Loucy (cell line): ENCODE data around the gene WDR26.

Experiments used
- H2AFZ ChIP-seq: fragments of 200-600 bp; sonication (generic); 2 replicates; pipeline ENCODE4 v1.6.0; 2016; ENCODE audit warnings: antibody characterized with exemption, mild to moderate bottlenecking, low read length, moderate library complexity
- H3F3A ChIP-seq: fragments of 200-600 bp; 2 replicates; pipeline ENCODE4 v1.6.0; 2016; ENCODE audit warnings: antibody characterized with exemption, low read depth, mild to moderate bottlenecking
- H3K27me3 ChIP-seq: fragments of 200-600 bp; sonication (generic); 2 replicates; pipeline ENCODE4 v1.6.1; 2014; ENCODE audit warnings: low read length, mild to moderate bottlenecking; ENCODE audit not compliant: insufficient read depth, poor library complexity, severe bottlenecking
- H3K36me3 ChIP-seq: fragments of 200-600 bp; sonication (generic); 2 replicates; pipeline ENCODE4 v1.6.1; 2016; ENCODE audit warnings: low read length; ENCODE audit not compliant: insufficient read depth
- H3K4me1 ChIP-seq: fragments of 200-600 bp; sonication (generic); 2 replicates; pipeline ENCODE4 v1.5.1; 2014; ENCODE audit warnings: low read length, mild to moderate bottlenecking; ENCODE audit not compliant: insufficient read depth, poor library complexity, severe bottlenecking
- H3K4me2 ChIP-seq: fragments of 200-600 bp; sonication (generic); 2 replicates; pipeline ENCODE4 v1.6.0; 2014; ENCODE audit warnings: antibody characterized with exemption, low read length, low read depth, mild to moderate bottlenecking; ENCODE audit not compliant: poor library complexity, severe bottlenecking
- H3K4me3 ChIP-seq: fragments of 200-600 bp; sonication (generic); 2 replicates; pipeline ENCODE4 v1.5.1; 2014; ENCODE audit warnings: low read length, mild to moderate bottlenecking, mixed read lengths; ENCODE audit not compliant: poor library complexity, severe bottlenecking
- H3K79me2 ChIP-seq: fragments of 200-600 bp; sonication (generic); 2 replicates; pipeline ENCODE4 v1.6.1; 2014; ENCODE audit warnings: low read length; ENCODE audit not compliant: insufficient read depth
- H3K9ac ChIP-seq: fragments of 200-600 bp; sonication (generic); 2 replicates; pipeline ENCODE4 v1.6.0; 2014; ENCODE audit warnings: mild to moderate bottlenecking, low read depth, low read length, moderate library complexity; ENCODE audit not compliant: poor library complexity, severe bottlenecking
- H3K9me2 ChIP-seq: fragments of 200-600 bp; sonication (generic); replicated peaks from 2 replicates; pipeline ENCODE4 v1.6.1; 2016; ENCODE audit warnings: low read depth, low read length, mixed read lengths
- H3K9me3 ChIP-seq: fragments of 200-600 bp; sonication (generic); 2 replicates; pipeline ENCODE4 v1.6.1; 2014; ENCODE audit warnings: mild to moderate bottlenecking, antibody characterized with exemption, low read length, low read depth; ENCODE audit not compliant: insufficient read depth
- H4K20me1 ChIP-seq: fragments of 200-600 bp; sonication (generic); 2 replicates; pipeline ENCODE4 v1.6.0; 2014; ENCODE audit warnings: antibody characterized with exemption, low read length, mild to moderate bottlenecking; ENCODE audit not compliant: insufficient read depth, poor library complexity, severe bottlenecking
- EZH2phosphoT487 ChIP-seq: fragments of 200-600 bp; IDR thresholded peaks from 2 replicates; pipeline ENCODE4 v1.6.1; 2018; ENCODE audit warnings: antibody characterized with exemption, mild to moderate bottlenecking, moderate library complexity, borderline replicate concordance
- TF ChIP-seq, protein P1 (sequence below): fragments of 200-600 bp; sonication (generic); conservative IDR thresholded peaks from 2 replicates; pipeline ENCODE4 v1.5.1; 2014; ENCODE audit warnings: mild to moderate bottlenecking, antibody characterized with exemption, low read length

WDR26 gene

DNA sequence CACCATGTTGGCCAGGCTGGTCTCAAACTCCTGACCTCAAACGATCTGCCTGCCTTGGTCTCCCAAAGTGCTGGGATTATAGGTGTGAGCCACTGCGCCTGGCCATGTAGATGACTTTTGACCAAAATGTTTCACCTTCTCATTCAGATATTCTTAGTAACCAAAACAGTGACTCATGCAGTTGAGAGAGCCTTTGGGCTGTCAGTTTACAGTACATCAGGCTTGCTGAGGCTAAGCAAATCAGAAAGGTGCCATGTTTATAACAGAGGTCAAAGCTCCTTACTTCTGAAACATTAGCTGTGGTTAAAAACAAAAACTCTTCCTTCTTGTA lies 57.0 kb downstream of the WDR26 start:
- H3K4me2 ChIP-seq: no peak overlapping the region
- no peak overlapping the region for H2AFZ ChIP-seq
- H3K9me3 ChIP-seq: no peaks in the 10 kb centered on the region
- H3K4me1 ChIP-seq: peaks cover 22% of the 10 kb centered on the region
- H3K9me2 ChIP-seq: no peaks in the 10 kb centered on the region
- H3K36me3 ChIP-seq: peaks cover 50% of the 10 kb centered on the region
- H3F3A ChIP-seq: no peaks in the 10 kb centered on the region
- peaks cover 12% of the 10 kb centered on the region for H3K27me3 ChIP-seq
- TF ChIP-seq, protein P1, sequence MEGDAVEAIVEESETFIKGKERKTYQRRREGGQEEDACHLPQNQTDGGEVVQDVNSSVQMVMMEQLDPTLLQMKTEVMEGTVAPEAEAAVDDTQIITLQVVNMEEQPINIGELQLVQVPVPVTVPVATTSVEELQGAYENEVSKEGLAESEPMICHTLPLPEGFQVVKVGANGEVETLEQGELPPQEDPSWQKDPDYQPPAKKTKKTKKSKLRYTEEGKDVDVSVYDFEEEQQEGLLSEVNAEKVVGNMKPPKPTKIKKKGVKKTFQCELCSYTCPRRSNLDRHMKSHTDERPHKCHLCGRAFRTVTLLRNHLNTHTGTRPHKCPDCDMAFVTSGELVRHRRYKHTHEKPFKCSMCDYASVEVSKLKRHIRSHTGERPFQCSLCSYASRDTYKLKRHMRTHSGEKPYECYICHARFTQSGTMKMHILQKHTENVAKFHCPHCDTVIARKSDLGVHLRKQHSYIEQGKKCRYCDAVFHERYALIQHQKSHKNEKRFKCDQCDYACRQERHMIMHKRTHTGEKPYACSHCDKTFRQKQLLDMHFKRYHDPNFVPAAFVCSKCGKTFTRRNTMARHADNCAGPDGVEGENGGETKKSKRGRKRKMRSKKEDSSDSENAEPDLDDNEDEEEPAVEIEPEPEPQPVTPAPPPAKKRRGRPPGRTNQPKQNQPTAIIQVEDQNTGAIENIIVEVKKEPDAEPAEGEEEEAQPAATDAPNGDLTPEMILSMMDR: no peak
- no peak for TF ChIP-seq EZH2phosphoT487
- no peak overlapping the region for H3K9ac ChIP-seq
- peaks cover 34% of the 10 kb centered on the region for H4K20me1 ChIP-seq
- no peak overlapping the region for H3K4me3 ChIP-seq
- H3K79me2 ChIP-seq: no peaks in the 10 kb centered on the region

DNA sequence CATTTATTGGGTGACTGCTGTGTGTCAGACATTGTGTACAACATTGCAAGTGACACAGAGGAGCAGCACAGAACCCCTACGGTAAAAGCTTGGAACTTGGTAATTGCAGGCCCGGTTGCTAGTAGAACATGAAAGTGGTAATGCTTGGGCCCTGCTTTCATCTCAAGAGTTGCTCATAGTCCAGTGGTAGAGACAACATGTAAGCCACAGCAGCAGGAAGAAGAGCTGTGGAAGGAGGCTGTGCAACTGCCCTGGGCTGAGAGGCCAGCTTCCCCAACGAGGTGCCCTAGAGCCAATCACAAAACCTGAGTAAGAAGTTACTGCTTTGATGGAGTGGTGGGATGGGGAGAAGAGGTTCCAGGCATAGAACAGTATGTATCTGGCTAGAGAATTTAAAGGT lies 59.5 kb downstream of the WDR26 start:
- Histone ChIP-seq H4K20me1 (peaks cover 32% of the 10 kb centered on the region), H3K79me2 (no peaks in the 10 kb centered on the region), H3K4me2 (no peak overlapping the region), H3K27me3 (no peaks in the 10 kb centered on the region), H3K9ac (no peak overlapping the region), H3F3A (no peaks in the 10 kb centered on the region), H3K36me3 (peaks cover 74% of the 10 kb centered on the region), H3K9me2 (no peaks in the 10 kb centered on the region), H3K9me3 (no peaks in the 10 kb centered on the region), H2AFZ (no peak overlapping the region), H3K4me1 (peaks cover 15% of the 10 kb centered on the region), H3K4me3 (no peak overlapping the region)
- TF ChIP-seq EZH2phosphoT487: no peak

DNA sequence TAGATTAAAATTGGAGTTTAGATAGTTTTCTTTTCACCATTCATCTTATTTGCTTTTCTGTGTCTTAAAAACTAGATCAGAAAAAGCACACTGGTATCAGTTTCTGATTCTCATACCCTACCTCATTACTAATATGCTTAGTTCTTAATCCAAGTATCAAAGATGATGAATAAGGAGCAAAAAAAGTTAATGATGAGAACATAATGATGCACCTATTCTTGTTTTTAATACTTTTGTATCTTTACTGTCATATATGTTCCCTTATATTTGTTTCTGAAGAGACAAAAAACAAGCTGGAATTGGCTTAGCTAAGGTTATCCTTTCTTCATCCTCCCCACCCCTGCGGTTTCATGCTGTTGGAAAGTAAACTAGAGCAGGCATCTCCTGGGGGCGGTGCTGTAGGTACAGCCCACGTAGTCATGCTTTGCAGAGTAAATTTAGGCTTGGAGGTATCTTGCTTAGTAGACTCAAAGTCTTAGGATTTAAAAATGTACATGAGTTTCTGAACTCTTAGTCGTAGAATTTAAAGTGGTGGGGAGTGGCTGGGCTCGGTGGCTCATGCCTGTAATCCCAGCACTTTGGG lies 61.5 kb downstream of the WDR26 start:
- no peak overlapping the region for H3K4me3 ChIP-seq
- H3K4me1 ChIP-seq: peaks cover 2% of the 10 kb centered on the region
- no peak overlapping the region for H3K4me2 ChIP-seq
- H3K79me2 ChIP-seq: no peaks in the 10 kb centered on the region
- no peak overlapping the region for H3K9ac ChIP-seq
- no peaks in the 10 kb centered on the region for H3K9me3 ChIP-seq
- peaks cover 80% of the 10 kb centered on the region for H3K36me3 ChIP-seq
- no peaks in the 10 kb centered on the region for H3F3A ChIP-seq
- H4K20me1 ChIP-seq: peaks cover 19% of the 10 kb centered on the region
- H2AFZ ChIP-seq: no peak overlapping the region
- TF ChIP-seq EZH2phosphoT487: no peak
- TF ChIP-seq, protein P1: no peak
- H3K9me2 ChIP-seq: no peaks in the 10 kb centered on the region
- no peaks in the 10 kb centered on the region for H3K27me3 ChIP-seq

DNA sequence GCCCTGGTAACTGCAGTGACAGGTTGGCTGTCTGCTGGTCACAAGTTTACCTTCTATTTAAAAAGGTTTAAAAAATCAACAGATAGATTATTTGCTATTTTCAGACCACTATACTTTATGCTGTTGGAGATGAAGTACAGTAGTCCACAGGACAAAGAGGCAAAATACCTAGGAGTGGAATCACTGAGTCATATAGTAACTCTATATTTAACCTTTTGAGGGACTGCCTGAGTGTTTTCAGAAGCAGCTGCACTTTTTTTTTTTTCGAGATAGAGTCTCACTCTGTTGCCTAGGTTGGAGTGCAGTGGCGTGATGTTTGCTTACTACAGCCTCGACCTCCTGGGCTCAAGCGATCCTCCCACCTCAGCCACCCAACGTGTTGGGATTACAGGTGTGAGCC lies 66.2 kb downstream of the WDR26 start:
- Histone ChIP-seq H2AFZ (no peak overlapping the region), H3F3A (no peaks in the 10 kb centered on the region), H3K4me1 (peaks cover 5% of the 10 kb centered on the region), H3K9ac (no peak overlapping the region), H3K9me2 (no peaks in the 10 kb centered on the region), H3K4me3 (no peak overlapping the region), H3K36me3 (peaks cover 57% of the 10 kb centered on the region), H3K4me2 (no peak overlapping the region), H4K20me1 (peaks cover 15% of the 10 kb centered on the region), H3K9me3 (no peaks in the 10 kb centered on the region), H3K27me3 (no peaks in the 10 kb centered on the region), H3K79me2 (peaks cover 21% of the 10 kb centered on the region)
- TF ChIP-seq, protein P1: no peak
- no peak for TF ChIP-seq EZH2phosphoT487
